ENCODE measurements around the gene LIMCH1. TPM values are rescaled to one million over a fixed set of nuclear protein-coding genes. Genes with fewer than 3 reads are reported as not detected.

LIMCH1 gene
- total RNA-seq, 1 experiment from 2014 or later, result 10.4 TPM

DNA sequence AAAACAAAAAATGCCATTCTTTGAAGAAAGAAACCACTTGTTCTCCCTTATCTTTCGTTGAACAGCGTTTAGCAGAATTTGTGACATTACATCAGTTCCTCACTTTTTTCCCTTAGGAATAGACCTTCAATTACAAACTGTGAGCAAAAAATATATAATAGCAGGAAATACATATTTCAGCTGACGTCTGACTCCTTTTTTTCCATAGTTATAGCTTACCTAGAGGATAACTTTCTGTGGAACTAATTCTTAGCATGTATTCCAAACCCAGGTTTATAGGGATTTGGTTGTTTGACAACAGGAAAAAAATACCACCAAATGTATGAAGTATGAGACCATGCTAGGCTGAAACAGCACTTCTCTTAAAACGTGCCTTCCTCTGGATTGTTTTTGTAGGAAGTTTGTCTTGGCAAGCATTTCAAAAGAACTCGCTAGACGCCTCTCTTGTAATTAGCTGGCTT lies 2.0 kb upstream of the LIMCH1 start:
- Histone ChIP-seq H3K79me2 (ENCODE audit: insufficient read depth, low read length) (no peaks in the 10 kb centered on the region), H3K4me3 (replicated peaks in 1 of 2; ENCODE audit: low read depth in 1 of 2, low read length in 2 of 2) (no peak overlapping the region), H3K27me3 (ENCODE audit: insufficient read depth, low read length) (no peaks in the 10 kb centered on the region), H3K9me2 (ENCODE audit: insufficient read depth) (no peaks in the 10 kb centered on the region), H2AFZ (ENCODE audit: low read depth, low read length, poor library complexity, severe bottlenecking) (no peak overlapping the region), H3K4me2 (ENCODE audit: low read length) (no peak overlapping the region), H3K4me1 (ENCODE audit: control insufficient read depth in 1 of 2, insufficient read depth in 2 of 2, low read length in 2 of 2) (no peaks in the 10 kb centered on the region), H4K20me1 (ENCODE audit: insufficient read depth) (no peaks in the 10 kb centered on the region), H3K27ac (ENCODE audit: low read depth, low read length) (no peak overlapping the region), H3K9ac (ENCODE audit: low read length) (no peak overlapping the region), H3K36me3 (ENCODE audit: control insufficient read depth in 1 of 2, insufficient read depth in 2 of 2, low read length in 2 of 2) (no peaks in the 10 kb centered on the region), H3K9me3 (ENCODE audit: control insufficient read depth in 1 of 2, insufficient read depth in 1 of 2, low read depth in 1 of 2, low read length in 2 of 2) (no peaks in the 10 kb centered on the region)
- POLR2A ChIA-PET, result no interaction called here
- TF ChIP-seq EZH2phosphoT487 (IDR thresholded peaks at IDR 0.05; ENCODE audit: borderline replicate concordance), result no peak
- TF ChIP-seq, protein P1, sequence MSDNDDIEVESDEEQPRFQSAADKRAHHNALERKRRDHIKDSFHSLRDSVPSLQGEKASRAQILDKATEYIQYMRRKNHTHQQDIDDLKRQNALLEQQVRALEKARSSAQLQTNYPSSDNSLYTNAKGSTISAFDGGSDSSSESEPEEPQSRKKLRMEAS (IDR thresholded peaks at IDR 0.05), result no peak
- no peak for TF ChIP-seq JUND (IDR thresholded peaks at IDR 0.05)
- TF ChIP-seq ZNF274 (IDR thresholded peaks at IDR 0.05; ENCODE audit: low read depth, low read length), result no peak
- TF ChIP-seq, protein P2, sequence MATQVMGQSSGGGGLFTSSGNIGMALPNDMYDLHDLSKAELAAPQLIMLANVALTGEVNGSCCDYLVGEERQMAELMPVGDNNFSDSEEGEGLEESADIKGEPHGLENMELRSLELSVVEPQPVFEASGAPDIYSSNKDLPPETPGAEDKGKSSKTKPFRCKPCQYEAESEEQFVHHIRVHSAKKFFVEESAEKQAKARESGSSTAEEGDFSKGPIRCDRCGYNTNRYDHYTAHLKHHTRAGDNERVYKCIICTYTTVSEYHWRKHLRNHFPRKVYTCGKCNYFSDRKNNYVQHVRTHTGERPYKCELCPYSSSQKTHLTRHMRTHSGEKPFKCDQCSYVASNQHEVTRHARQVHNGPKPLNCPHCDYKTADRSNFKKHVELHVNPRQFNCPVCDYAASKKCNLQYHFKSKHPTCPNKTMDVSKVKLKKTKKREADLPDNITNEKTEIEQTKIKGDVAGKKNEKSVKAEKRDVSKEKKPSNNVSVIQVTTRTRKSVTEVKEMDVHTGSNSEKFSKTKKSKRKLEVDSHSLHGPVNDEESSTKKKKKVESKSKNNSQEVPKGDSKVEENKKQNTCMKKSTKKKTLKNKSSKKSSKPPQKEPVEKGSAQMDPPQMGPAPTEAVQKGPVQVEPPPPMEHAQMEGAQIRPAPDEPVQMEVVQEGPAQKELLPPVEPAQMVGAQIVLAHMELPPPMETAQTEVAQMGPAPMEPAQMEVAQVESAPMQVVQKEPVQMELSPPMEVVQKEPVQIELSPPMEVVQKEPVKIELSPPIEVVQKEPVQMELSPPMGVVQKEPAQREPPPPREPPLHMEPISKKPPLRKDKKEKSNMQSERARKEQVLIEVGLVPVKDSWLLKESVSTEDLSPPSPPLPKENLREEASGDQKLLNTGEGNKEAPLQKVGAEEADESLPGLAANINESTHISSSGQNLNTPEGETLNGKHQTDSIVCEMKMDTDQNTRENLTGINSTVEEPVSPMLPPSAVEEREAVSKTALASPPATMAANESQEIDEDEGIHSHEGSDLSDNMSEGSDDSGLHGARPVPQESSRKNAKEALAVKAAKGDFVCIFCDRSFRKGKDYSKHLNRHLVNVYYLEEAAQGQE (IDR thresholded peaks at IDR 0.05; ENCODE audit: low read depth), result no peak
- TF ChIP-seq POLR2AphosphoS5 (IDR thresholded peaks at IDR 0.05; ENCODE audit: low read depth, low read length), result no peak
- no peak for TF ChIP-seq FOSL1 (IDR thresholded peaks at IDR 0.05; ENCODE audit: low read depth)
- no peak for TF ChIP-seq TCF7L2 (IDR thresholded peaks at IDR 0.05; ENCODE audit: borderline replicate concordance, extremely low read depth, insufficient read depth, insufficient read length)
- DNase-seq (ENCODE audit: low read depth, low spot score) (no peak), ATAC-seq (no peak)
- RAD21 ChIA-PET (ENCODE audit: low non-redundant PET in 1 of 2, low total read pairs in 2 of 2, uncharacterized antibody in 2 of 2, unreplicated experiment in 2 of 2), result no interaction called here
- CTCF ChIA-PET, result no interaction called here
- intact Hi-C loops (cut with micrococcal nuclease), result no loop called here
- BruUV-seq (replicated peaks), result no TSS peak
